ENCODE results near the gene WDR33. TPM values are rescaled to one million over a fixed set of nuclear protein-coding genes. Genes with fewer than 3 reads are reported as not detected.

The WDR33 gene
- total RNA-seq, 1 experiment from 2014 or later: 47.6 TPM

GRCh38 chr2:127680706-127681287, 130.2 kb downstream of the WDR33 start:
- DNase-seq (ENCODE audit: low spot score): no peak
- in situ Hi-C loops (cut with HindIII; ENCODE audit: low sequenced_read_pairs): no loop called here

GRCh38 chr2:127679680-127680361, 131.2 kb downstream of the WDR33 start:
- DNase-seq (ENCODE audit: low spot score): no peak
- in situ Hi-C loops (cut with HindIII; ENCODE audit: low sequenced_read_pairs): no loop called here

- no peak for DNase-seq (ENCODE audit: low spot score)
- in situ Hi-C loops (cut with HindIII; ENCODE audit: low sequenced_read_pairs): no loop called here
Observed at GRCh38 chr2:127678991-127679390, 132.0 kb downstream of the WDR33 start.

DNA sequence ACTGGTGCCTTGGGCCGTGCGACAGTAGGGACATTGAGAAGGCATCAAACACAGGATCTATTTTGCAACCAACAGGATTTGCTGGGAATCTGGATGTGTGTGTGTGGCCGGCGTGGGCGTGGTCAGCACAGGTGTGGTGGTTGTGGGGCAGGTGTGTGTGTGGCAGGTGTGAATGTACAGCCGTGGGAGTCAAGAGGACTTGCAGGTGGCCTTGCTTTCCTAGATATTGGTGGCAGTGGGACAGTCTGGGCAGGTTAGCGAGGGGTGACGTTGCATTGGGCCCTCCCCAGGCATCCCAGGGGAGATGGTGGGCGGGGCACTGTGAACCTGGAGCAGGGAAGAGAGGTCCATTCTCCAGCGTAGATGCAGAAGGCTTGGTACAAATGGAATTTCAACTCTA, 132.4 kb downstream of the WDR33 start:
- no peak for DNase-seq (ENCODE audit: low spot score)
- in situ Hi-C loops (cut with HindIII; ENCODE audit: low sequenced_read_pairs): no loop called here

GRCh38 chr2:127676906-127677305, 134.1 kb downstream of the WDR33 start:
- DNase-seq (ENCODE audit: low spot score): no peak
- in situ Hi-C loops (cut with HindIII; ENCODE audit: low sequenced_read_pairs): no loop called here

- no peak for DNase-seq (ENCODE audit: low spot score)
Observed at GRCh38 chr2:127675331-127676261, 135.4 kb downstream of the WDR33 start, which contains the start of gene LIMS2. Gene LIMS2, minus strand, starts transcription at chr2:127675530. Its CDS starts 506 bp downstream, at chr2:127675024.

DNA sequence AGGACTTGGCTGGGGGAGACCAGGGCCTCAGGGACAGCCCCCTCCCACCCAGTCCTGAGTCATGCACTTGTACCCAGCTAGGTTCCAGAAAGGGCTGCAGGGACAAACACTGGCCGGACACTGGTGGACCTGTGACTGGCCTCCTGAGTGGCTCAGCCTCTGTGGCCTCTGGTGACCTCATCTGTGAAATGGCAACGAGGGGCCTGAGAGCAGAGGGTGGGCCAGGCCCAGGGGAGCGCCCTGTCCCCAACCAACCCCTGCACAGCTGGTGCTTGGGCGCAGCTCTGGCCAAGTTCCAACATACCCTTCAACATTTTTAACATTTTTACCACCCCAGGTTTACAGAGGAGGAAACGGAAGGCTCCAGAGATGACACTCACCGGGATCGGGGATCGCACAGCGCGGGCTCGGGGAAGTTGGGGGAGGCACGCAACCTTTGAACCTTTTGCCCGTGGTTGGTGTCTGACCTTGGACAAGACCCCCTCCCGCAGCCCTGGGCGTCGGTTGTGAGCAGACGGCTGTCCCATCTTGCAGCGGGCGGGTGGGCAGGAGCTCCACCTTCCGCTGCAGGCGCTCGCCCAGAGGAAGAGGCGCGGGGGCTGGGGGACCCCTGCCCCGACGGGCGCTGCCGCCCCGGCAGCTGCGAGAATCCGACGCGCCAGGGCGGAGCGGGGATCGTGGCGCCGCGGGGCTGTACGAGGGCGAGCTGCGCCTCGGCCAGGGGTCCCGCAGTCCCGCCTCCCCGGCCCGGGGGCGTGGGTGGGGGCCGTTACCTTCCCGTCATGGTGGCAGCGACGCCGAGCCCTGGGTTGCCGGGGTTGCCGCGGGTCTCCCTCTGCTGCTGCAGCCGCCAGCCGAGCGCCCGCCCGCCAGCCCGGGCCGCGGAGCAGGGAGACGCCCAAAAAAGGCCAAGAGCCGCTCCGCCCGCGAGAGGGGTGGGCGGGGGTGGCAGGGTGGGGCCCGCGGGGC, 136.4 kb downstream of the WDR33 start:
- DNase-seq (ENCODE audit: low spot score): no peak

More at GRCh38 chr2:127675331-127676261, 135.4 kb downstream of the WDR33 start, which contains the start of gene LIMS2:
- in situ Hi-C loops (cut with HindIII; ENCODE audit: low sequenced_read_pairs): no loop called here

GRCh38 chr2:127673291-127674069, 137.5 kb downstream of the WDR33 start:
- no peak for DNase-seq (ENCODE audit: low spot score)
- in situ Hi-C loops (cut with HindIII; ENCODE audit: low sequenced_read_pairs): no loop called here

More for the DNA sequence above, 136.4 kb downstream of the WDR33 start:
- in situ Hi-C loops (cut with HindIII; ENCODE audit: low sequenced_read_pairs): no loop called here

- in situ Hi-C loops (cut with HindIII; ENCODE audit: low sequenced_read_pairs): no loop called here
- DNase-seq (ENCODE audit: low spot score): no peak
Observed at GRCh38 chr2:127672341-127673224, 138.4 kb downstream of the WDR33 start.

GRCh38 chr2:127671557-127672302, 139.2 kb downstream of the WDR33 start:
- in situ Hi-C loops (cut with HindIII; ENCODE audit: low sequenced_read_pairs): no loop called here
- DNase-seq (ENCODE audit: low spot score): no peak

- in situ Hi-C loops (cut with HindIII; ENCODE audit: low sequenced_read_pairs): no loop called here
Observed at GRCh38 chr2:127670957-127671290, 140.0 kb downstream of the WDR33 start.

DNA sequence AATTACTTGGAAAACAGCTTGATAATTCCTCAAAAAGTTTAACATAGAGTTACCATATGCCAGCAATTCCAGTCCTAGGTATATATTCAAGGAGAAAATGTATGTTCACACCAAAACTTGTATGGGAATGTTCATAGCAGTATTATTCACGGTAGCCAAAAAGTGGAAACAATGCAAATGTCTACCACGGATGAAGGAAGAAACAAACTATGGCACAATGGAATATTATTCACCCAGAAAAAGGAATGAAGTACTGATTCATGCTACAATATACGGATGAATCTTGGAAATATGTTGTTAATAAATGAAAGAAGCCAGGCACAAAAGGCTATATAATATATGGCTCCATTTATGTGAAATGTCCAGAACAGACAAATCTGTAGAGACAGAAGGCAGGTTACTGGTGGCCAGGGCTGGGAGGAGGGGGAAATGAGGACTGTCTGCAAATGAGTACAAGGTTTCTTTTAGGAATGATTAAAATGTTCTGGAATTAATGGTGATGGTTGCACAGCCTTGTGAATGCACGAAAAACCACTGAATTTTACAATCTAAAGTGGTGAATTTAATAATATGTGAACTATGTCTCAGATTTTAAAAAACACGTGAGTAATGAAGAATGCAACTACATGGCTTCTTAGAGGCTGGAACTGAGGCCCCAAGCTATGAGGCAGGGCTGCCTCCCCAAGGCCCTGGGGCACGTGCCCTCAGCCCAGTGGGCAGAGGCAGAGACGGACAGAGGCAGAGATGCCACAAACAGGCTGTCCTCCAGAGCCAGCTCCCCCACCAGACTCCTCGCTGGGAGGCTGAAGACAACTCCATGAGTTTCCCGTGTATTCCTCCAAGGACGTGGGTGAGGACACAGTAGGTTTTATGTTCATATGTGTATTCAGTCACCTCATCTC, 140.7 kb downstream of the WDR33 start:
- in situ Hi-C loops (cut with HindIII; ENCODE audit: low sequenced_read_pairs): no loop called here
- DNase-seq (ENCODE audit: low spot score): no peak

More at GRCh38 chr2:127670957-127671290, 140.0 kb downstream of the WDR33 start:
- DNase-seq (ENCODE audit: low spot score): no peak

DNA sequence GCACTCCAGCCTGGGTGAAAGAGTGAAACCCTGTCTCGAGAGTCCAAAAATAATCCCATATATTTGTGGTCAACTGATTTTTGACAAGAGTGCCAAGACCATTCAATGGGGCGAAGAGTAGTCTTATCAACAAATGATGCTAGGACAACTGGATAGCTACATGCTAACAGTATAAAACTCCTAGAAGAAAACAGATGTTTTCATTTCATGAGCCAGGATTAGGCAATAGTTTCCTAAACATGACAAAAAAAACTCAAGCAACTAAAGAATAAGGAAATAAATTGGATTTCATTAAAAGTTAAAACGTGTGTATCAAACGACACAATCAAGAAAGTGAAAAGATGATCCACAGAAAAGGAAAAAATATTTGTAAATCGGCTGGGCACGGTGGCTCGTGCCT, 141.9 kb downstream of the WDR33 start:
- DNase-seq (ENCODE audit: low spot score): no peak
- in situ Hi-C loops (cut with HindIII; ENCODE audit: low sequenced_read_pairs): no loop called here

DNA sequence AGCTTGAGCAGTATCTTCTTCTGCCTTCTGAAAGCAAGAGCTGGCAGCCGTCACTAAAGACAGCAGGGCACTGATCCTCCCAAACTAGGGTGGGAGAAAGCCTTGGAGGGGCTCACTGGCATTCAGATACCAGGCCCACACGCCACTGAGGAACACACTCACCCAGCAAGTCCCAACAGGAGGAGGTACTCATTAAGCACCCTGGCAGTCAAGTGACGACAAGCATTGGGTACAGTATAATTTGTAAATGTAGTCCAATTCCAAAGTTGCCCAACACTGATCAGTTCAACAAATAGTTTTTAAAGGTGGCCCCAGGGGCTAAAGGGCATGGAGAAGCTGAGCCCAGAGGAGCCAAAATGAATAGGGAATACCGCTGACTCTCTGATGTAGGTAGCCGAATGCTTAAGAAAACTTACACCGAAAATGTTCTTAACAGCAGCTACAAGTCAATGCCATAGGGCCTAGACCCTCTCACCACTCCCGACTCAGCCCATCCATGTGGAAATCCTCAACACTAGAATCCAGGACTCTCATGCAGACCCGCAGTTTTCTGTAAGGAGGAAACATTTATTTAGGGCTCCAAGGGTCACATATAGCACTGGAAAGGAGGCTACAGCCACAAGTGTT, 145.6 kb downstream of the WDR33 start:
- in situ Hi-C loops (cut with HindIII; ENCODE audit: low sequenced_read_pairs): no loop called here
- no peak for DNase-seq (ENCODE audit: low spot score)

DNA sequence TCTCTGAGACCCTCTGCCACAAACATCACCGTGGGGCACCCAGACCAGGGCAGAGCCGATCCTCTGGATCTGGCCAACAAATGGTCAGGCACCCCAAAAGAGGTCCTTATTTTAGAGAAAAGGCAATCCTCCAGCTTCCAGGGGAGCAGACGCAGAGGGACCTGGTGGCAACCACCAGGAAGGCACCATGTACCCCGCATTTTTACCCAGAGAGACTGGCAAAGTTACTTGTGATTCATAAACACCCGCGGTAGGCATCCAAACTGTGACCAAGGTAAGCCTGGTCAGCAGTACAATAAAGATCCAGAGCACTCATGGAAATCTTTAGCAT, 146.1 kb downstream of the WDR33 start:
- in situ Hi-C loops (cut with HindIII; ENCODE audit: low sequenced_read_pairs): no loop called here

More for the DNA sequence above, 146.1 kb downstream of the WDR33 start:
- DNase-seq (ENCODE audit: low spot score): no peak
